Upper lobe of left lung (tissue), 6 donors: ENCODE results near the gene ITGB7. TPM values are rescaled to one million over a fixed set of nuclear protein-coding genes. Genes with fewer than 3 reads are reported as not detected.
A peak's percentile ranks its signal among the peaks of the same experiment; 100 is the strongest.

Experiments used
- ATAC-seq, 2 donors: fragments of 200-7000 bp; cut with Tn5 transposase; one replicate each; pipeline ENCODE4 v1.9.1; 2022; ENCODE audit warnings: mild to moderate bottlenecking in 2 of 2, moderate library complexity in 2 of 2; ENCODE audit not compliant: low FRiP score in 2 of 2
- DNase-seq, 2 donors: peaks; one replicate each; pipeline ENCODE4 v3.0.0-alpha.2; 2019 to 2020
- H3K27ac ChIP-seq, 4 donors: fragments of 200-600 bp; sonication (generic); one replicate each; pipeline ENCODE4 v1.5.1; 2016 to 2019
- H3K27me3 ChIP-seq, 4 donors: fragments of 200-600 bp; sonication (generic); one replicate each; pipeline ENCODE4 v1.5.1; 2017 to 2019
- H3K36me3 ChIP-seq, 4 donors: fragments of 200-600 bp; sonication (generic); one replicate each; pipeline ENCODE4 v1.5.1; 2016 to 2019
- H3K4me1 ChIP-seq, 4 donors: fragments of 200-600 bp; sonication (generic); one replicate each; pipeline ENCODE4 v1.5.1; 2018 to 2019
- H3K4me3 ChIP-seq, 4 donors: fragments of 200-600 bp; sonication (generic); one replicate each; pipeline ENCODE4 v1.5.1; 2017 to 2019; ENCODE audit warnings: mild to moderate bottlenecking in 2 of 4, moderate library complexity in 1 of 4
- H3K9me3 ChIP-seq, 4 donors: fragments of 200-600 bp; sonication (generic); one replicate each; pipeline ENCODE4 v1.5.1; 2018 to 2019
- EP300 ChIP-seq, 4 donors: sonication (generic); formaldehyde crosslinking; IDR thresholded peaks; one replicate each; pipeline ENCODE4 v1.5.1; 2017; ENCODE audit warnings: antibody characterized with exemption in 4 of 4, control low read depth in 2 of 4
- POLR2A ChIP-seq, 4 donors: fragments of 450-650 bp; IDR thresholded peaks; one replicate each; pipeline ENCODE4 v1.5.1; 2016 to 2017; ENCODE audit warnings: antibody characterized with exemption in 4 of 4, mild to moderate bottlenecking in 2 of 4
- POLR2AphosphoS5 ChIP-seq, 2 donors: sonication (generic); formaldehyde crosslinking; IDR thresholded peaks; one replicate each; pipeline ENCODE4 v1.5.1; 2017; ENCODE audit warnings: antibody characterized with exemption in 2 of 2
- WGBS, 2 donors: methylation state at CpG; one replicate each; pipeline ENCODE4 v1.1.5; 2017 to 2018; 5-methylcytosine and 5-hydroxymethylcytosine counted together
- total RNA-seq, 6 donors: library from RNA; depleted of rRNA in 4 of 6; stranded (reverse); fragments of >200 nt in 4 of 6; gene quantifications; one replicate each; pipeline versions ENCODE4 v1.1.0 to v1.2.1, GENCODE V29; 2016 to 2021
- TF ChIP-seq, protein P1 (sequence below), 6 experiments: fragments of 450-650 bp in 4 of 6; fragments of 200-600 bp in 2 of 6; sonication (generic) in 2 of 6; IDR thresholded peaks; one replicate each; pipeline ENCODE4 v1.5.1; 2016 to 2019; ENCODE audit warnings: antibody characterized with exemption in 6 of 6
- donor health status: DM: no; HTN: no; CAD: no; lungs with moderate emphysema.
- donor health status: DM: no; HTN: yes; CAD: no; lungs with severe emphysema.

The ITGB7 gene
- total RNA-seq, 6 donors from 2014 or later, result 3.1 to 12.9 (median 4.7) TPM

DNA sequence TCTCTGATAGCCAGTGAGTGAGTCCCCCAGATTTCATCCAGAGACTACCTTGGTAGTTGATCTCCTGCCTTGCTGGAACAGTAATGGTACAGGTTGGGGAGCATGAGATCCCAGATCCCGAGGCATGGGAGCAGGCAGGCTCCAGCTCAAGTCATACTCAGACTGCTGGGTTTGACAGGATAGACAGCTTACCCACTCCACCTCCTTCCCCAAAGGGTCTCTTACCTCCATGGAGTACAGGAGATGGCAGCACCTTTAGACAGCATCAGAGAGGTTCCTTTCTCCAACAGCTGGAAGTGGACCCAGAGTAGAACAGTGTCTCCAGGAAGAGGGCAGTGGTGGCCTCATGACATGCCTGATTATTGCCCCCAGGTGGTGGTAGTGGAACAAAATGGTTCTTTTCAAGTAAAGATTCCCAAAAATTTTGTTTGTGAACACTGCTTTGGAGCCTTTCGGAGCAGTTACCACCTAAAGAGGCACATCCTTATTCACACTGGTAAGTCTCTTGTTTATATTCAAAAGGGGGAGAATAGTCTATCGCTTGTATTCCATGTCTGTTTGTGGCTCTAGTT is 21.4 kb downstream of the ITGB7 start:
- no peaks in the 10 kb centered on the region for H3K9me3 ChIP-seq
- 91 to 95% methylated on average over 3 of the region's 3 CpGs for WGBS, 2 donors
- TF ChIP-seq POLR2AphosphoS5 (IDR thresholded peaks at IDR 0.05) (no peak), EP300 (IDR thresholded peaks at IDR 0.05) (no peak), POLR2A (IDR thresholded peaks at IDR 0.05) (no peak)
- TF ChIP-seq, protein P1, sequence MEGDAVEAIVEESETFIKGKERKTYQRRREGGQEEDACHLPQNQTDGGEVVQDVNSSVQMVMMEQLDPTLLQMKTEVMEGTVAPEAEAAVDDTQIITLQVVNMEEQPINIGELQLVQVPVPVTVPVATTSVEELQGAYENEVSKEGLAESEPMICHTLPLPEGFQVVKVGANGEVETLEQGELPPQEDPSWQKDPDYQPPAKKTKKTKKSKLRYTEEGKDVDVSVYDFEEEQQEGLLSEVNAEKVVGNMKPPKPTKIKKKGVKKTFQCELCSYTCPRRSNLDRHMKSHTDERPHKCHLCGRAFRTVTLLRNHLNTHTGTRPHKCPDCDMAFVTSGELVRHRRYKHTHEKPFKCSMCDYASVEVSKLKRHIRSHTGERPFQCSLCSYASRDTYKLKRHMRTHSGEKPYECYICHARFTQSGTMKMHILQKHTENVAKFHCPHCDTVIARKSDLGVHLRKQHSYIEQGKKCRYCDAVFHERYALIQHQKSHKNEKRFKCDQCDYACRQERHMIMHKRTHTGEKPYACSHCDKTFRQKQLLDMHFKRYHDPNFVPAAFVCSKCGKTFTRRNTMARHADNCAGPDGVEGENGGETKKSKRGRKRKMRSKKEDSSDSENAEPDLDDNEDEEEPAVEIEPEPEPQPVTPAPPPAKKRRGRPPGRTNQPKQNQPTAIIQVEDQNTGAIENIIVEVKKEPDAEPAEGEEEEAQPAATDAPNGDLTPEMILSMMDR (IDR thresholded peaks at IDR 0.05), result no peak
- no peak for DNase-seq
- H3K4me3 ChIP-seq, result no peak overlapping the region
- ATAC-seq, result no peak
- peaks cover 40 to 74% (median 49%) of the 10 kb centered on the region in 4 donors for H3K36me3 ChIP-seq
- no peaks in the 10 kb centered on the region for H3K27me3 ChIP-seq
- peaks cover 31 to 43% (median 35%) of the 10 kb centered on the region in 4 donors for H3K4me1 ChIP-seq
- H3K27ac ChIP-seq, result no peak overlapping the region

GRCh38 chr12:53184828-53185227 is 22.2 kb downstream of the ITGB7 start:
- Histone ChIP-seq H3K4me3 (no peak overlapping the region), H3K27ac (no peak overlapping the region), H3K9me3 (no peaks in the 10 kb centered on the region), H3K36me3 (peaks cover 40 to 74% (median 49%) of the 10 kb centered on the region in 4 donors), H3K27me3 (no peaks in the 10 kb centered on the region), H3K4me1 (peaks cover 31 to 39% (median 32%) of the 10 kb centered on the region in 4 donors)
- TF ChIP-seq, protein P1 (IDR thresholded peaks at IDR 0.05), result no peak
- TF ChIP-seq EP300 (IDR thresholded peaks at IDR 0.05) (no peak), POLR2AphosphoS5 (IDR thresholded peaks at IDR 0.05) (no peak), POLR2A (IDR thresholded peaks at IDR 0.05) (no peak)
- WGBS, 2 donors, result 96% methylated on average over 6 of the region's 6 CpGs
- no peak for DNase-seq
- no peak for ATAC-seq

- Histone ChIP-seq H3K4me3 (no peak overlapping the region), H3K36me3 (peaks cover 39 to 60% (median 45%) of the 10 kb centered on the region in 4 donors), H3K27me3 (no peaks in the 10 kb centered on the region), H3K9me3 (no peaks in the 10 kb centered on the region), H3K27ac (peak overlapping the region in 1 of 4 donors; percentile 10), H3K4me1 (peaks cover 34 to 41% (median 38%) of the 10 kb centered on the region in 4 donors)
- TF ChIP-seq POLR2AphosphoS5 (IDR thresholded peaks at IDR 0.05) (no peak), EP300 (IDR thresholded peaks at IDR 0.05) (no peak), POLR2A (IDR thresholded peaks at IDR 0.05) (no peak)
- TF ChIP-seq, protein P1 (IDR thresholded peaks at IDR 0.05), result no peak
- no peak for DNase-seq
- ATAC-seq, result no peak
- WGBS, 2 donors, result 24 to 42% methylated on average over 2 of the region's 2 CpGs
Observed at GRCh38 chr12:53182903-53183302, 24.1 kb downstream of the ITGB7 start.

DNA sequence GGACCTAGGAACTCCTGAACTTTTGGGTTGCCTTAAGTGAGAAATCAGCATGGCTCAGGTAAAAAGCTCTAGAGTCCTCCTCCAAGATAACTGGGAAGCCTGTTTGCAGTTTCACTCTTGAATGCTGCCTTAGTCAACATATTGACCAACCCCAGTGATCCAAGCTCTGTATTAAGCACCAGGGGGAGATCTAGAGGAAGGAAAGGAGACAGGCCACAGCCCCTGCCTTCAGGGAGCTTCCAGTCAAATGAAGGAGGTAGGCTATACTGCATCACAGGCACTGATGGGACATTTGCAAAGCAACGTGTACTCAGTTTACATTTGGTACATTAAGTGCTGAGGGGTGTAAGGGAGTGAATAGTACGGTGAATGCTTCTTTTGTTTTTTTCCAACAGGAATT is 25.1 kb downstream of the ITGB7 start:
- DNase-seq (no peak), ATAC-seq (no peak)
- no peaks in the 10 kb centered on the region for H3K9me3 ChIP-seq
- WGBS, 2 donors, result 69% methylated on average over 2 of the region's 2 CpGs
- H3K27me3 ChIP-seq, result no peaks in the 10 kb centered on the region
- peak overlapping the region in 3 of 4 donors; percentile 79 to 87 (median 83) for H3K4me3 ChIP-seq
- peaks cover 29 to 50% (median 36%) of the 10 kb centered on the region in 4 donors for H3K36me3 ChIP-seq
- peak overlapping the region in 1 of 4 donors; percentile 98 for H3K27ac ChIP-seq
- TF ChIP-seq POLR2AphosphoS5 (IDR thresholded peaks at IDR 0.05) (no peak), POLR2A (IDR thresholded peaks at IDR 0.05) (no peak), EP300 (IDR thresholded peaks at IDR 0.05) (no peak)
- TF ChIP-seq, protein P1 (IDR thresholded peaks at IDR 0.05), result no peak
- H3K4me1 ChIP-seq, result peaks cover 34 to 41% (median 38%) of the 10 kb centered on the region in 4 donors
